Neural progenitor cell (in vitro differentiated cells): ENCODE data around the gene ERC1. TPM values are rescaled to one million over a fixed set of nuclear protein-coding genes. Genes with fewer than 3 reads are reported as not detected.

Experiments
- DNase-seq: peaks from one replicate; pipeline ENCODE4 v3.0.0-alpha.2; 2016; ENCODE audit warnings: low spot score
- H2AFZ ChIP-seq: fragments of 200-600 bp; sonication (generic); replicated peaks from 2 replicates; pipeline ENCODE4 v1.6.1; 2016; ENCODE audit warnings: antibody characterized with exemption
- H3F3A ChIP-seq: fragments of 200-600 bp; sonication (generic); 2 replicates; pipeline ENCODE4 v1.6.1; 2016; ENCODE audit warnings: antibody characterized with exemption, low read depth
- H3K27ac ChIP-seq: fragments of 200-600 bp; sonication (generic); 2 replicates; pipeline ENCODE4 v1.5.1; 2016; ENCODE audit warnings: mild to moderate bottlenecking
- H3K27me3 ChIP-seq: fragments of 200-600 bp; sonication (generic); 2 replicates; pipeline ENCODE4 v1.6.1; 2016; ENCODE audit warnings: mild to moderate bottlenecking, moderate library complexity
- H3K36me3 ChIP-seq: fragments of 200-600 bp; sonication (generic); 2 replicates; pipeline ENCODE4 v1.5.1; 2016
- H3K4me1 ChIP-seq: fragments of 200-600 bp; sonication (generic); 2 replicates; pipeline ENCODE4 v1.6.1; 2016; ENCODE audit warnings: mixed run types
- H3K4me2 ChIP-seq: fragments of 200-600 bp; sonication (generic); 2 replicates; pipeline ENCODE4 v1.6.1; 2016
- H3K4me3 ChIP-seq: fragments of 200-600 bp; sonication (generic); 2 replicates; pipeline ENCODE4 v1.5.1; 2016
- H3K79me2 ChIP-seq: fragments of 200-600 bp; sonication (generic); 2 replicates; pipeline ENCODE4 v1.6.1; 2016; ENCODE audit warnings: low read depth
- H3K9ac ChIP-seq: fragments of 200-600 bp; sonication (generic); 2 replicates; pipeline ENCODE4 v1.6.1; 2016
- H3K9me3 ChIP-seq: fragments of 200-600 bp; sonication (generic); 2 replicates; pipeline ENCODE4 v1.5.1; 2016; ENCODE audit warnings: low read depth
- H4K20me1 ChIP-seq: fragments of 200-600 bp; sonication (generic); 2 replicates; pipeline ENCODE4 v1.6.1; 2016; ENCODE audit warnings: low read depth
- H3K27ac Mint-ChIP-seq: 3 replicates; pipeline ENCODE4 v1.8.0; 2021; ENCODE audit warnings: mixed read lengths
- H3K27me3 Mint-ChIP-seq: 2 replicates; pipeline ENCODE4 v1.8.0; 2022; ENCODE audit warnings: low read depth, mild to moderate bottlenecking, inconsistent platforms, moderate library complexity, mixed read lengths; ENCODE audit not compliant: insufficient read depth
- H3K36me3 Mint-ChIP-seq: 3 replicates; pipeline ENCODE4 v1.8.0; 2021; ENCODE audit warnings: mixed read lengths
- H3K4me1 Mint-ChIP-seq: 3 replicates; pipeline ENCODE4 v1.8.0; 2021; ENCODE audit warnings: mixed read lengths
- H3K4me3 Mint-ChIP-seq: 3 replicates; pipeline ENCODE4 v1.8.0; 2021; ENCODE audit warnings: mild to moderate bottlenecking, moderate library complexity, mixed read lengths
- H3K9me3 Mint-ChIP-seq: 3 replicates; pipeline ENCODE4 v1.8.0; 2020; ENCODE audit warnings: mixed read lengths
- EZH2 ChIP-seq: fragments of 200-600 bp; sonication (generic); IDR thresholded peaks from 2 replicates; pipeline ENCODE4 v1.6.1; 2017; ENCODE audit warnings: antibody characterized with exemption, mild to moderate bottlenecking, moderate library complexity
- EZH2phosphoT487 ChIP-seq: fragments of 200-600 bp; sonication (generic); IDR thresholded peaks from 2 replicates; pipeline ENCODE4 v1.6.1; 2017; ENCODE audit warnings: antibody characterized with exemption
- total RNA-seq: library from RNA; depleted of rRNA; stranded (reverse); fragments of >200 nt; gene quantifications from 2 replicates; pipeline ENCODE4 v1.2.3, GENCODE V29; 2015; ENCODE audit warnings: low replicate concordance
- TF ChIP-seq, protein P1 (sequence below): fragments of 200-600 bp; sonication (generic); IDR thresholded peaks from 2 replicates; pipeline ENCODE4 v1.5.1; 2017; ENCODE audit warnings: antibody characterized with exemption, mild to moderate bottlenecking

Gene ERC1
- total RNA-seq, 1 donor from 2014 or later: 27.5 TPM

DNA sequence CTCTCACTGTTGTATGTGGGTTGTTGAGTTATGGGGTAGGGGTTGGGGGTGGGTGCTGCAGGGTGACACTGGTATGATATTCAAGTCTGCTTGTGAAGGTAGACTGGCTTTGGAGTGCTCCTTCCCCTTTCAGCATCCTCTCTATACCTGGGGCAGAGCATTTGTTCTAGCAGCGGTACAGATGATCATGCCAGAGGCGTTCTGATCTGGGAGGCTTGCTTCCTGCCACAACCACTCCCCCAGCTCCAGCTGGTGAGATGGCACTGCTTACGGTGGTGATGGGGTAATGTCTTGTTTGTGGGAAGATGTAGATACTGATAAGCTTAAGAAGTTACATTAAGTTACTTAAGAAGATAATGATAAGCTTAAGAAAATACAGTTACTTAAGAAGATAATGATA is 131.8 kb downstream of the ERC1 start:
- no peak overlapping the region for H3K27ac Mint-ChIP-seq

DNA sequence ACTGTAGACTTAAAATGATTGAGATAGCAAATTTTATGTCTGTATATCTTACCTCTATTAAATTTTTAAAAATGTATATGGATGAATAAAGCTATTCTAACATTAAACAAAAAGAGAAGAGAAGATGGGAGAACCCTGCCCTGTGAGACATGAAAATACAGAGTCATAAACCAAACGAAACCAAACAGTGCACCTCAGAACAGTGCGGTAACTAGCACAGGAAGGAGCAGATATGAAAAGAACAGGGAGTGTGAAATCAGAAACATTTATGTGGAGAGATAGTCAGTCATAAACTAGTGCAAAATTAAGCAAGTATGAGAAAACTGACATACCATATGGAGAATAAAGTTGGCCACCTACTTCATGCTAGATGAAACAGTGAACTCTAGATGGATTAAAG is 135.1 kb downstream of the ERC1 start:
- no peaks in the 10 kb centered on the region for H3K9me3 ChIP-seq
- no peak overlapping the region for H2AFZ ChIP-seq
- H3K9ac ChIP-seq: no peak overlapping the region
- H3K27ac ChIP-seq: no peak overlapping the region
- H3K27me3 ChIP-seq: no peaks in the 10 kb centered on the region
- no peaks in the 10 kb centered on the region for H3K27me3 Mint-ChIP-seq
- no peak overlapping the region for H3K4me3 ChIP-seq
- H3K27ac Mint-ChIP-seq: no peak overlapping the region
- peaks cover 6% of the 10 kb centered on the region for H3K4me1 Mint-ChIP-seq
- peaks cover 3% of the 10 kb centered on the region for H3K4me1 ChIP-seq
- no peak overlapping the region for H3K4me3 Mint-ChIP-seq
- DNase-seq: no peak
- peaks cover 4% of the 10 kb centered on the region for H3K36me3 Mint-ChIP-seq
- TF ChIP-seq EZH2 (no peak), EZH2phosphoT487 (no peak)
- TF ChIP-seq, protein P1, sequence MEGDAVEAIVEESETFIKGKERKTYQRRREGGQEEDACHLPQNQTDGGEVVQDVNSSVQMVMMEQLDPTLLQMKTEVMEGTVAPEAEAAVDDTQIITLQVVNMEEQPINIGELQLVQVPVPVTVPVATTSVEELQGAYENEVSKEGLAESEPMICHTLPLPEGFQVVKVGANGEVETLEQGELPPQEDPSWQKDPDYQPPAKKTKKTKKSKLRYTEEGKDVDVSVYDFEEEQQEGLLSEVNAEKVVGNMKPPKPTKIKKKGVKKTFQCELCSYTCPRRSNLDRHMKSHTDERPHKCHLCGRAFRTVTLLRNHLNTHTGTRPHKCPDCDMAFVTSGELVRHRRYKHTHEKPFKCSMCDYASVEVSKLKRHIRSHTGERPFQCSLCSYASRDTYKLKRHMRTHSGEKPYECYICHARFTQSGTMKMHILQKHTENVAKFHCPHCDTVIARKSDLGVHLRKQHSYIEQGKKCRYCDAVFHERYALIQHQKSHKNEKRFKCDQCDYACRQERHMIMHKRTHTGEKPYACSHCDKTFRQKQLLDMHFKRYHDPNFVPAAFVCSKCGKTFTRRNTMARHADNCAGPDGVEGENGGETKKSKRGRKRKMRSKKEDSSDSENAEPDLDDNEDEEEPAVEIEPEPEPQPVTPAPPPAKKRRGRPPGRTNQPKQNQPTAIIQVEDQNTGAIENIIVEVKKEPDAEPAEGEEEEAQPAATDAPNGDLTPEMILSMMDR: no peak
- no peaks in the 10 kb centered on the region for H3K79me2 ChIP-seq
- H3K36me3 ChIP-seq: no peaks in the 10 kb centered on the region
- H3F3A ChIP-seq: no peaks in the 10 kb centered on the region
- H3K9me3 Mint-ChIP-seq: no peaks in the 10 kb centered on the region
- H3K4me2 ChIP-seq: no peak overlapping the region
- no peaks in the 10 kb centered on the region for H4K20me1 ChIP-seq

More for the DNA sequence above, 131.8 kb downstream of the ERC1 start:
- no peaks in the 10 kb centered on the region for H3F3A ChIP-seq
- H3K4me1 Mint-ChIP-seq: no peaks in the 10 kb centered on the region
- no peak overlapping the region for H3K4me2 ChIP-seq
- no peak overlapping the region for H2AFZ ChIP-seq
- H3K4me1 ChIP-seq: peaks cover 5% of the 10 kb centered on the region
- H3K4me3 Mint-ChIP-seq: no peak overlapping the region
- H3K36me3 Mint-ChIP-seq: peaks cover 4% of the 10 kb centered on the region
- H3K27me3 ChIP-seq: no peaks in the 10 kb centered on the region
- no peaks in the 10 kb centered on the region for H3K9me3 ChIP-seq
- H3K4me3 ChIP-seq: no peak overlapping the region
- H3K79me2 ChIP-seq: no peaks in the 10 kb centered on the region
- DNase-seq: peak; percentile 14
- H3K9me3 Mint-ChIP-seq: no peaks in the 10 kb centered on the region
- no peaks in the 10 kb centered on the region for H4K20me1 ChIP-seq
- no peaks in the 10 kb centered on the region for H3K36me3 ChIP-seq
- H3K27me3 Mint-ChIP-seq: no peaks in the 10 kb centered on the region
- TF ChIP-seq, protein P1: no peak
- TF ChIP-seq EZH2: no peak
- TF ChIP-seq EZH2phosphoT487: no peak
- H3K27ac ChIP-seq: no peak overlapping the region
- no peak overlapping the region for H3K9ac ChIP-seq

GRCh38 chr12:1127021-1127420 is 136.0 kb downstream of the ERC1 start:
- Histone ChIP-seq H3K36me3 (no peaks in the 10 kb centered on the region), H3K79me2 (no peaks in the 10 kb centered on the region), H3F3A (no peaks in the 10 kb centered on the region), H3K4me1 (no peaks in the 10 kb centered on the region), H3K9ac (no peak overlapping the region), H3K9me3 (no peaks in the 10 kb centered on the region), H3K27ac (no peak overlapping the region), H2AFZ (no peak overlapping the region), H4K20me1 (no peaks in the 10 kb centered on the region), H3K4me2 (no peak overlapping the region), H3K27me3 (no peaks in the 10 kb centered on the region), H3K4me3 (no peak overlapping the region)
- TF ChIP-seq EZH2phosphoT487 (no peak), EZH2 (no peak)
- TF ChIP-seq, protein P1: no peak
- Mint-ChIP-seq H3K9me3 (no peaks in the 10 kb centered on the region), H3K27me3 (peaks cover 2% of the 10 kb centered on the region), H3K36me3 (peaks cover 5% of the 10 kb centered on the region), H3K4me1 (peaks cover 9% of the 10 kb centered on the region), H3K27ac (no peak overlapping the region), H3K4me3 (no peak overlapping the region)
- DNase-seq: no peak
